ENCODE results near the gene PKD1.

DNA sequence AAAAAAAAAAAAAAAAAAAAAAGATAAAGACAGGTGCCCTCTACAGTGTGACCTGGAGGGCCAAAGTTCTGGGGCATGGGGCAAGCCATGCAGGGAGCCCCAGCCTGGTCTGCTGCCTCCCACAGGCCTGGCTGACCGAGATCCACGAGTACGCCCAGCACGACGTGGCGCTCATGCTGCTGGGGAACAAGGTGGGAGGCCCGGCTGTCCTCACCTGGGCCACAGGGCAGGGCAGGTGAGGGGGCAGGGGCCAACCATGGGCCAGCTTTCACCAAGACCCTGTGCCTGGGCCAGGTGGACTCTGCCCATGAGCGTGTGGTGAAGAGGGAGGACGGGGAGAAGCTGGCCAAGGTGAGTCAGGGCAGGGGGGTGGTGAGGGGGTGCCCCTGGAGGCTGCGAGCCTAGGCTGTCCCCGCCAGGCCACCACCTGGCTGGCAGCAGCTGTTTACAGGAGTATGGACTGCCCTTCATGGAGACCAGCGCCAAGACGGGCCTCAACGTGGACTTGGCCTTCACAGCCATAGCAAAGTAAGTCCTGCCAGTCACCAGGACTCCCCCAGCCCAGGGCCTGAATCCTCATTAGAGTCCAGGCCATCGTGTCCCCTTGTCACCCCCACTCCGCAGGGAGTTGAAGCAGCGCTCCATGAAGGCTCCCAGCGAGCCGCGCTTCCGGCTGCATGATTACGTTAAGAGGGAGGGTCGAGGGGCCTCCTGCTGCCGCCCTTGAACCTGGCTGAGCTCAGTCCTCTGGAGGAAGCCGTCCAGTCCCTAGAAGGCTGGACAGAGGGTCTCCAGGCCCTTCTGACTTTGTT is 17.2 kb upstream of the PKD1 start:
- TF ChIP-seq CTCF (IDR thresholded peaks at IDR 0.05; ENCODE audit: poor library complexity), result peak; percentile 12
- no peak for TF ChIP-seq EZH2 (IDR thresholded peaks at IDR 0.05; ENCODE audit: borderline replicate concordance)
